GM21786 (cell line): Measurements from ENCODE around the gene OAS2.
A peak's percentile ranks its signal among the peaks of the same experiment; 100 is the strongest.
"Not testable (repeated sequence)": the region's sequence is repeated elsewhere in the genome, so short reads cannot be mapped to it uniquely, and the experiment has no call there.

ENCODE experiments used
- ATAC-seq: cut with Tn5 transposase; IDR thresholded peaks from one replicate; pipeline ENCODE4 v1.9.1; 2021; ENCODE audit not compliant: unreplicated experiment

The OAS2 gene

DNA sequence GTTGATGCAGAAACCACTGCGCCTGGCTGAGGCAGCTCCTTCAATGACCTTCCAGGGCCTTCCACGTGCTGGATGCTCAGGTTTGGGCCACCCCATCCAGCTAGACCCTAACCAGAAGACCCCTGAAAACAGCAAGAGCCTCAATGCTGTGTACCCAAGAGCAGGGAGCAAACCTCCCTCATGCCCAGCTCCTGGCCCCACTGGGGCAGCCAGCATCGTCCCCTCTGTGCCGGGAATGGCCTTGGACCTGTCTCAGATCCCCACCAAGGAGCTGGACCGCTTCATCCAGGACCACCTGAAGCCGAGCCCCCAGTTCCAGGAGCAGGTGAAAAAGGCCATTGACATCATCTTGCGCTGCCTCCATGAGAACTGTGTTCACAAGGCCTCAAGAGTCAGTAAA, 29.5 kb upstream of the OAS2 start:
- no peak for ATAC-seq

DNA sequence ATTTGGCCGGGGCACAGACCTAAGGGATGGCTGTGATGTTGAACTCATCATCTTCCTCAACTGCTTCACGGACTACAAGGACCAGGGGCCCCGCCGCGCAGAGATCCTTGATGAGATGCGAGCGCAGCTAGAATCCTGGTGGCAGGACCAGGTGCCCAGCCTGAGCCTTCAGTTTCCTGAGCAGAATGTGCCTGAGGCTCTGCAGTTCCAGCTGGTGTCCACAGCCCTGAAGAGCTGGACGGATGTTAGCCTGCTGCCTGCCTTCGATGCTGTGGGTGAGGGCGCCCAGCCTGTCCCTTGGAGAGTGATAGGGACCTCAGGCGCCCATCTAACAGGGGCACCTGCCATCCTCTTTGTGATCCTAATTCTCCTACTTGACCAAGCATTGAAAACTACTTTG, 27.6 kb upstream of the OAS2 start:
- no peak for ATAC-seq

DNA sequence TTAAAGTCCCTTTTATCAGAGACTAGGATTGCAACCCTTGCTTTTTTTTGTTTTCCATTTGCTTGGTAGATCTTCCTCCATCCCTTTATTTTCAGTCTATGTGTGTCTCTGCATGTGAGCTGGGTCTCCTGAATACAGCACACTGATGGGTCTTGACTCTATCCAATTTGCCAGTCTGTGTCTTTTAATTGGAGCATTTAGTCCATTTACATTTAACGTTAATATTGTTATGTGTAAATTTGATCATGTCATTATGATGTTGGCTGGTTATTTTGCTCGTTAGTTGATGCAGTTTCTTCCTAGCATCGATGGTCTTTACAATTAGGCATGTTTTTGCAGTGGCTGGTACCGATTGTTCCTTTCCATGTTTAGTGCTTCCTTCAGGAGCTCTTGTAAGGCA, 21.2 kb upstream of the OAS2 start:
- ATAC-seq = not testable (repeated sequence)

DNA sequence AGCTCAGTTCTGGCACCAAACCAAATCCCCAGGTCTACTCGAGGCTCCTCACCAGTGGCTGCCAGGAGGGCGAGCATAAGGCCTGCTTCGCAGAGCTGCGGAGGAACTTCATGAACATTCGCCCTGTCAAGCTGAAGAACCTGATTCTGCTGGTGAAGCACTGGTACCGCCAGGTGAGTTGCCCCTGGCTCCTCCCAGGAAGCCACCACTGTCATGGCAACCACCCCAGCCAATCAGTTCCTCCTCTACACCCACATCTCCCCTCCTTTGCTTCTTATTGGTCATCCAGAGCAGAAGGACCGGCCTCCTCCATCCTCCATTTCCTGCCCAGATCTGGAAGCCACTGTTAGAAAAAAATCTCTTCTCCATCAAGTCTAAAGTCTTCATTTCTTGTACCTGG, 17.2 kb upstream of the OAS2 start:
- ATAC-seq = no peak

DNA sequence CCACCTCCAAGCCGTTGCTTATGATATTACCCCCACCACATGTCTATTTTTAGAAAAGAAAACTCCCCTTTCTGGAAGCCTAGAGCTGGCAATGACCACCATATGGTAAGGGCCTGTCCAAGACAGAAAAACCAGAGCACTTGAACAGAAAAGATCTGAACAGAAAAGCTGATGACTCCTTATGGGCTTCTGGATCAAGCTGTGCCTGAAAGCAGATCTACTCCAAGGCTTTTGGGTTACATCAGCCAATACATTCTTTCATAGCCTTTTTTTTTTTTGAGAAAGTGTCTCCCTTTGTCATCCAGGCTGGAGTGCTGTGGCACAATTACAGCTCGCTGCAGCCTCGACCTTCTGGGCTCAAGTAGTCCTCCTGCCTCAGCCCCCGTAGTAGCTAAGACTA, 16.8 kb upstream of the OAS2 start:
- ATAC-seq = no peak

DNA sequence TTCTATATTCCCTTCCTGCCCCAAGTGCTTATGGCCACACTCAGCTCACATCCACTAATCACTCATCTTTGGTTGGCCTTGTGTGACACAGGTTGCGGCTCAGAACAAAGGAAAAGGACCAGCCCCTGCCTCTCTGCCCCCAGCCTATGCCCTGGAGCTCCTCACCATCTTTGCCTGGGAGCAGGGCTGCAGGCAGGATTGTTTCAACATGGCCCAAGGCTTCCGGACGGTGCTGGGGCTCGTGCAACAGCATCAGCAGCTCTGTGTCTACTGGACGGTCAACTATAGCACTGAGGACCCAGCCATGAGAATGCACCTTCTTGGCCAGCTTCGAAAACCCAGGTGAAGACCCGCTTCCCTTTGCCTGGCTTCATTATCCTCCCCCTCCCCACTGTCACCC, 15.8 kb upstream of the OAS2 start:
- ATAC-seq = no peak

DNA sequence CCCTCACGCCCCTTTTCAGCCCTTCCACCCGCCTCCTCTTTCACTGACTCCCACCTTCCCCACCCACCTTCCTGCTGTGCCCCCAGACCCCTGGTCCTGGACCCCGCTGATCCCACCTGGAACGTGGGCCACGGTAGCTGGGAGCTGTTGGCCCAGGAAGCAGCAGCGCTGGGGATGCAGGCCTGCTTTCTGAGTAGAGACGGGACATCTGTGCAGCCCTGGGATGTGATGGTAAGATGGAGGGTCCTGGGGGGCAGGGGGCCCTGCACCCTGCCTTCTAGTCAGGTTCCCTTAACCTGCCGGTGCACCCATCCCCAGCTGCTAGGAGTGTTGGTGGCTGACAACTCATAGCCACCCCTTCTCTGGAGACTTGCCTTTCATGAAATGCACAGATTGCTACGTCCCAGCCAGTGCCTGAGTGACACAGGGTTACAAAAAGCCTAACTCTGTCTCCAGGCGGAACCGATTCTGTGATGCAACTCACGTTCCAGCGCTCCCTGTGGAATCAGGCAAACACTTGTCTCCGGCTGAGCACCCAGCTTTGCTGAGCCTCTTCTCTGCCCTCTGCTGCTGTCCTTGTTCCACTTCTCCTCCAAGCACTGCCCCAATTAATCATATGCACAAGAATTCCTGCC, 15.0 kb upstream of the OAS2 start:
- no peak for ATAC-seq

DNA sequence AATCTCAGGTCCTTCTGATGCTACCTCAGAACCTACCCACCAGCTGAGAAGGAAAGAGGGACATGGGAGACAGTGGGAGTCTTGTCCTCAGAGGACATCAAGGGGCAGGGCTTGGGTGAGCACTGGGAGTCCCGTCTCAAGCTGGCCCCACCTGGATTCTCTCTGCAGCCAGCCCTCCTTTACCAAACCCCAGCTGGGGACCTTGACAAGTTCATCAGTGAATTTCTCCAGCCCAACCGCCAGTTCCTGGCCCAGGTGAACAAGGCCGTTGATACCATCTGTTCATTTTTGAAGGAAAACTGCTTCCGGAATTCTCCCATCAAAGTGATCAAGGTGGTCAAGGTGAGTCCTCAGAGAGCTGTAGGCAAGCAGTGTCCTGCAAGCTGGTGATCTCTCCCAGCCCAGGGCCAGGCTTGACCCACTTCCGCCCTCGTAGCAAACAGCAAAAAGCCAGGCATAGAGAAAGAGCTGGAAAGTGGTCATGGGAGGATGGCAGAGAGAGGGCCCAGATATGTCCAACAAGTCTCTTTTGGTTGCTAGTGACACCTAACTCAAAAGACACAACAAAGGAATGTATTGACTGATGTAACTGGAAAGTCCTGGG, 14.2 kb upstream of the OAS2 start:
- no peak for ATAC-seq

DNA sequence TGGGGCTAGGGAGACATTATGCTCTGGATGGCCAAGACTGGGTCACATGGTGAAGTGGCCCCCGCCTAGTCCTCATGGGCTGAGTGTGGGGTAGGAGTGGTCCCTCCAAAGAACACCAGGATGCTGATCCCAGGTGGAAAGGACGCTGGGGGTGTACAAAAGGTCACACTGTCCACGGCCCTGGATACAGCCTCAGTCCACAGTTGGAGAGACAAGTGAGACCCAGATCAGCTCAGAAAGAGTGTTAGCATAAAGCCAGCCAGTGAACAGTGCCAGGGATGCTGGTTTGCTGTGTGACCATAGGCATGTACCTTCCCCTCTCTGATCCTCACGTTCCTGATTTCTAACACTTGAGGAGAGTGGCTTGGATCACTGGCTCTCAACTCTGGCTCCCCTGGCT, 13.4 kb upstream of the OAS2 start:
- no peak for ATAC-seq

DNA sequence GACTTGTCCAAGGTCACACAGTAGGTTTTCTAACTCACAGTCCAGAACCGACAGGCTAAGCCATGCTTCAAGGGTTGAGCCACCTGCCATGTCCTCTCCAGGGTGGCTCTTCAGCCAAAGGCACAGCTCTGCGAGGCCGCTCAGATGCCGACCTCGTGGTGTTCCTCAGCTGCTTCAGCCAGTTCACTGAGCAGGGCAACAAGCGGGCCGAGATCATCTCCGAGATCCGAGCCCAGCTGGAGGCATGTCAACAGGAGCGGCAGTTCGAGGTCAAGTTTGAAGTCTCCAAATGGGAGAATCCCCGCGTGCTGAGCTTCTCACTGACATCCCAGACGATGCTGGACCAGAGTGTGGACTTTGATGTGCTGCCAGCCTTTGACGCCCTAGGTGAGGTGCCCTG, 12.7 kb upstream of the OAS2 start:
- no peak for ATAC-seq

DNA sequence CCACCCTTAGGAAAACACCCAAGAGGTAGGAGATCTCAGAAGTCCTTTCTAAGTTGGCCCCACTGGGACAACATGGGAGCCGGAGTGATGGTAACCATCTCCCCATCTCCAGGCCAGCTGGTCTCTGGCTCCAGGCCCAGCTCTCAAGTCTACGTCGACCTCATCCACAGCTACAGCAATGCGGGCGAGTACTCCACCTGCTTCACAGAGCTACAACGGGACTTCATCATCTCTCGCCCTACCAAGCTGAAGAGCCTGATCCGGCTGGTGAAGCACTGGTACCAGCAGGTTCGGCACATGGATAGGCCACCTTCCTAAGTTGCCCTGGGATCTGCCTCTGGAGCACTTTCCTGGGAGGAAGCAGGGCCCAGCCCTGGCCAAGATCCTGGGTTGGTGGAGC, 11.0 kb upstream of the OAS2 start:
- ATAC-seq = no peak

DNA sequence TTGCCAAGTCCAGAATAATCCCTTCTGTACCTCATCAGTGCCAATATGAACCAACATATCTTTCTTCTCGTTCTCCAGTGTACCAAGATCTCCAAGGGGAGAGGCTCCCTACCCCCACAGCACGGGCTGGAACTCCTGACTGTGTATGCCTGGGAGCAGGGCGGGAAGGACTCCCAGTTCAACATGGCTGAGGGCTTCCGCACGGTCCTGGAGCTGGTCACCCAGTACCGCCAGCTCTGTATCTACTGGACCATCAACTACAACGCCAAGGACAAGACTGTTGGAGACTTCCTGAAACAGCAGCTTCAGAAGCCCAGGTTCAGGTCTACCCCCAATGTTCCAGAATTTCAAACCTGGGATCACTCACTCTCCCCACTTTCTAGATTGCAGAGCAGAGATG, 10.5 kb upstream of the OAS2 start:
- no peak for ATAC-seq

DNA sequence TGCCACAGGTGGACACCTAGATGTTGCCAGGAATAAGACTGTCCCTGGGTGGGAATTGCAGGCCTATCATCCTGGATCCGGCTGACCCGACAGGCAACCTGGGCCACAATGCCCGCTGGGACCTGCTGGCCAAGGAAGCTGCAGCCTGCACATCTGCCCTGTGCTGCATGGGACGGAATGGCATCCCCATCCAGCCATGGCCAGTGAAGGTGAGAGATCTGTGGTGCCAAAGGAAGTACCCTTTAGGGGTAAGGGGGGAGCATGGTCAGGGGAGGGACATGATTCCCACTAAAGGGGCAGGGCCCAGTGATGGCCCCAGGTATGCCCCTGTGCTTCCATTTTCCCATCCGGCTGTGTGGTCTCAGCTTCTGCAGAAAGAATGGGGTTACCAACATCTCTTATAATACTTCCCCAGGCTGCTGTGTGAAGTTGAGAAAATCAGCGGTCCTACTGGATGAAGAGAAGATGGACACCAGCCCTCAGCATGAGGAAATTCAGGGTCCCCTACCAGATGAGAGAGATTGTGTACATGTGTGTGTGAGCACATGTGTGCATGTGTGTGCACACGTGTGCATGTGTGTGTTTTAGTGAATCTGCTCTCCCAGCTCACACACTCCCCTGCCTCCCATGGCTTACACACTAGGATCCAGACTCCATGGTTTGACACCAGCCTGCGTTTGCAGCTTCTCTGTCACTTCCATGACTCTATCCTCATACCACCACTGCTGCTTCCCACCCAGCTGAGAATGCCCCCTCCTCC, 8.6 kb upstream of the OAS2 start:
- no peak for ATAC-seq

DNA sequence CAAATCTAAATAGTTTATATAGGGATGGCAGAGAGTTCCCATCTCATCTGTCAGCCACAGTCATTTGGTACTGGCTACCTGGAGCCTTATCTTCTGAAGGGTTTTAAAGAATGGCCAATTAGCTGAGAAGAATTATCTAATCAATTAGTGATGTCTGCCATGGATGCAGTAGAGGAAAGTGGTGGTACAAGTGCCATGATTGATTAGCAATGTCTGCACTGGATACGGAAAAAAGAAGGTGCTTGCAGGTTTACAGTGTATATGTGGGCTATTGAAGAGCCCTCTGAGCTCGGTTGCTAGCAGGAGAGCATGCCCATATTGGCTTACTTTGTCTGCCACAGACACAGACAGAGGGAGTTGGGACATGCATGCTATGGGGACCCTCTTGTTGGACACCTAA, 7.9 kb upstream of the OAS2 start:
- ATAC-seq = no peak

DNA sequence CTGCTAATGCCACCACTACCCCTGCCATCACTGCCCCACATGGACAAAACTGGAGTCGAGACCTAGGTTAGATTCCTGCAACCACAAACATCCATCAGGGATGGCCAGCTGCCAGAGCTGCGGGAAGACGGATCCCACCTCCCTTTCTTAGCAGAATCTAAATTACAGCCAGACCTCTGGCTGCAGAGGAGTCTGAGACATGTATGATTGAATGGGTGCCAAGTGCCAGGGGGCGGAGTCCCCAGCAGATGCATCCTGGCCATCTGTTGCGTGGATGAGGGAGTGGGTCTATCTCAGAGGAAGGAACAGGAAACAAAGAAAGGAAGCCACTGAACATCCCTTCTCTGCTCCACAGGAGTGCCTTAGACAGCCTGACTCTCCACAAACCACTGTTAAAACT, 7.1 kb upstream of the OAS2 start:
- ATAC-seq = no peak

DNA sequence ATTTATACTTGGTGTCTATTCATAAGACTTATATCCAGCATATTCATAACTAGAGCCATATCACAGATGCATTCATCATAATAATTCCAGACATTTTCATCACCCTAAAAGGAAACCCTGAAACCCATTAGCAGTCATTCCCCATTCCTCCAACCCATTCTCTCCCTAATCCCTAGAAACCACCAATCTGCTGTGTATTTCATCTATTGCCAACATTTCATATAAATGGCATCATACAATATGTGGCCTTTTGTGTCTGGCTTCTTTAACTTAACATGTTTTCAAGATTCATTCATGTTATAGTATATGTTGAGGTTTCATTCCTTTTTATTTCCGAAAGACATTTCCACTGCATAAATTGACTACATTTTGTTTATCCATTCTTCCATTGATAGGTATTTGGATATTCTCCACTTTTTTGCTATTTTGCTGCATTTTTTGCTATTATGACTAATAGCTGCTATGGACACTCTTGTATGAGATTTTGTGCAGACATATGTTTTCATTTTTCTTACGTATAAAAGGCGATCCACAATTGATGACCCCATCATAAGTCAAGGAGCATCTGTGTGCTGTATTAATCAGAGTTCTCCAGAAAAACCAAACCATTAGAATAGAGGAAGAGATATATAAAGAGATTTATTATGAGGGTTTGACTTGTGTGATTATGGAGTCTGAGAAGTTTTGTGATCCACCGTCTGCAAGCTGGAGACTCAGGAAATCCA, 5.1 kb upstream of the OAS2 start:
- ATAC-seq = no peak

DNA sequence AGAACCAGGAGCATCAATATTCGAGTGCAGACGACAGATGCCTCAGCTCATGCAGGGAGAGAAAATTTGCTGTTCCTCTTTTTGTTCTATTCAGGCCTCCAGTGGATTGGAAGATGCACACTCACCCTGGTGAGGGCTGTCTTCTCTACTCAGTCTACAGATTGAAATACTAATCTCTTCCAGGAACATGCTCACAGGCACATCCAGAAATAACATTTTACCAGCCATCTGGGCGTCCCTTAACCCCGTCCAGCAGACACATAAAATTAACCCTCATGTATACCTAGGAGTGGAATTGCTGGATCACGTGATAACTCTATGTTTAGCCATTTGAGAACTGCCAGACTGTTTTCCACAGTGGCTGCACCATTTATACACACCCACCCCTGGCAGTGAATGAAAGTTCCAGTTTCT, 4.5 kb upstream of the OAS2 start:
- no peak for ATAC-seq

DNA sequence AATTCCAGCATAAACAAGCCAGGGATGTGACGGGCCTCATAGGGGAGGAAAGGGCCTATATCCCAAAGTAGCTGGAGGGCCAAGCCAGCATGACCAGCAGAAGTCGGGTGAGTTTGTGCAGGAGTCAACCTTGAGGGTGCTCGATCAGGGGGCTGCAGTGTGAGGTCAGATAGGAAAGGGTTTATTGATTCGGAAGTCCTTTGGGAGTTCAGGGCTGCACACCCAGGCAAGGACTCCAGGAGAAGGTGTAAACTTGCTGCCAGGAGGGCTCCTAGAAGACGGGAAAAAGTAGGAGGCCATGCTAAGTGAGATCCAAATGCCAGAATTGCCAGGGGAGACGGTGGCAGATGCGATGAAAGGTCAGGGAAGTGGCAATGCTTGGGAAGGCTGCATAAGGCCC, 3.4 kb upstream of the OAS2 start:
- ATAC-seq = no peak

DNA sequence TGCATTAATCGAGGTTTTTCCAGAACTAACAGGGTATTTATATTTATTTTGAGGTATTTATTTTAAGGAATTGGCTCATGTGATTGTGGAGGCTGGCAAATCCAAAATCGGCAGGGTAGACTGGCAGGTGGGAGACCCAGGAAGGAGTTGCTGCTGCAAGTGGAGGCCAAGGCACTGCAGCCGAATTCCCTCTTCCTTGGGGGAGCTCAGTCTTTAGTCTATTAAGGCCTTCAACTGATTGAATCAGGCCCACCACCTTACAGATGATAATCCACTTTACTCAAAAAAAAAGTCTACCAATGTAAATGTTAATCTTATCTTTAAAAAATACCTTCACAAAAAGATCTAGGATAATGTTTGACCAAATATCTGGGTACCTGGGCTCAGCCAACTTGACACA, 1.2 kb upstream of the OAS2 start:
- ATAC-seq = no peak

DNA sequence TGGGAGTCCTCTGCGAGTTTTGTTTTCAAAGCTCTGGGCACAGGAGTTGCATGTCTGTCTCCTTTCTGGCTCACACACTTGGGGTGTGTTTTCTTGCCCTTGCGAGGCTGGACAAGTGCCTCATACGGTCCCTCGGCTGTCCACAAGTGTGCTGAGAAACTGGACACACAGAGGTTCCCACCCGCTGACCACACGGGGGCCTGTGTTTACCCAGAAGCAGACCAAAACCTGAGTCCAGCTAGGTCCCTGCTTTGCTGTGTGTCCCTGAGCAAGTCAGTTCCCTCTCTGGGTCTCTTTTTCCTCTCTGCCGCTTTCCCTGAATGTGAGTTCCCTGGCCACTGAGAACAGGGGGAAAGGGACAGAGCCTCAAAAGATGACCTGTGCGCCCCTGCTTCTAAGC, 678 bp upstream of the OAS2 start:
- no peak for ATAC-seq

DNA sequence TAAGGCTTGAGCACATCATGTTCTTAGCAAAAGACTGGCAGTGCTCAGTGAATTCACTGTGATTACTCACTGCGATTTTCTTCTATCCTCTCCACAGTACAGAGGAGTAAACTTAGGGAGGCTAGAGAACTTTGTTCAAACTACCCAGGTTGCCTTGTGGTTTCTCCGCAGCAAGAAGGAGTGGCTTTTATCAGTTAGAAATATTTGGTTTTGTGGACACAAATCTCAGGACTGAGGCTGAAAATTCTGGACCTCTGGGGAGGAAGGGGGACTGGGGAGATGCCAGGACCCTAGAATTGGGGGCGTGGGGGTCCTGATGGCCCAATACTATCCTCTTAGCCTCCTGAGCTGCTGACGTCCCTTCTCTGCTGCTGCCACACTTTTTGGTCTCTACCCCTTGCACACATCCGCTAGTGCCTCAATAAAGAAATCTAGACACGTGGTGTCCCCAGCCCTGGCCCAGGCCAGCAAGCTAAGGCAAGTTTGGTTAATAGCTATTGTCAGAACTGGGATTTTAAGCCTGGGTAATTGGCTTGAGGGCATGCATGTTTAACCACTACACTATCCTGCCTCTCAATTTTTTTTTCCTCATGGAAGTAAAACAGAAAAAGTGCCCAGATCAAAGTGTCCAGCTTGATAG, 842 bp downstream of the OAS2 start:
- peak; percentile 38 for ATAC-seq
